ENCODE data around the gene DNAJC18. TPM values are rescaled to one million over a fixed set of nuclear protein-coding genes. Genes with fewer than 3 reads are reported as not detected.

DNAJC18 gene
- total and polyA plus RNA-seq, 4 donors = 0.66 to 1.8 (median 0.83) TPM

DNA sequence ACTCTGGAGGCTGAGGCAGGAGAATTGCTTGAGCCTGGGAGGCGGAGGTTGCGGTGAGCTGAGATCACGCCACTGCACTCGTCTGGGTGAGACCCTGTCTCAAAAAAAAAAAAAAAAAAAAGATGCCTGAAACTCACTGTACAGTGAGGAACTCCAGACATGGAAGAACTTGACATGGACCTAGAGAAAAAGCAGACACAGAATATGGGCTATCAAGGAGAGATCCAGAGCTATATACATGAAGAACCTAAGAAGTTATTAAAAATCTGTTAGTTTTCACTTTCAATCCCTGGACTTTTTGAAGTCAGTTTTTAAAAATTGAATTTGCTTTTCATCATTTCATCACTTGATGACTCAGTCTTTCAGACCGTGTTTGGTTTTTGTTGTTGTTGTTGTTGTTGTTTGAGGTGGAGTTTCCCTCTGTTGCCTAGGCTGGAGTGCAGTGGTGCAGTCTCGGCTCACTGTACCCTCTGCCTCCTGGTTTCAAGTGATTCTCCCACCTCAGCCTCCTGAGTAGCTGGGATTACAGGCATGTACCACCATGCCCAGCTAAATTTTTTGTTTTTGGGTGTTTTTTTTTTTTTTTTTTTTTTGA lies 77.4 kb downstream of the DNAJC18 start:
- no peak overlapping the region for H3K27ac ChIP-seq (ENCODE audit: low read depth in 1 of 2, low read length in 2 of 2)
- 86% methylated on average over 6 of the region's 6 CpGs for WGBS

DNA sequence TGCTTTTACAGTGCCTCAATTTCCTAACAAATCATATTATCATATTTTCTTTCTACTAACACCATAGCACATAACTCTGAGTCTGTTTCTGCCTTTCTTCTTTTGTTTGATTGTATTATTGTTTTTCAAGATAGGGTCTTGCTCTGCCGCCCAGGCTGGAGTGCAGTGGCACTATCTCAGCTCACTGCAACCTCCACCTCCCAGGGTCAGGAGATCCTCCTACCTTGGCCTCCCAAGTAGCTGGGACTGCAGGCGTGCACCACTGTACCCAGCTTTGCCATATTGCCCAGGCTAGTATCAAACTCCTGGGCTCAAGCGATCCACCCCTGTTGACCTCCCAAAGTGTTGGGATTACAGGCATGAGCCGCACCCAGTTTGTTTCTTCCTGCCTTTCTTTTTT lies 78.9 kb downstream of the DNAJC18 start:
- no peak overlapping the region for H3K9ac ChIP-seq (ENCODE audit: low read depth in 1 of 2, low read length in 2 of 2)
- no peak overlapping the region for H3K27ac ChIP-seq (ENCODE audit: low read depth in 1 of 2, low read length in 2 of 2)
- no peak for DNase-seq (ENCODE audit: low spot score)
- no peaks in the 10 kb centered on the region for H3K4me1 ChIP-seq (ENCODE audit: control insufficient read depth in 4 of 4, insufficient read depth in 4 of 4, low read length in 3 of 4)
- H3K9me3 ChIP-seq (ENCODE audit: control insufficient read depth in 4 of 4, low read length in 3 of 4) = no peaks in the 10 kb centered on the region
- peaks cover 2 to 11% (median 10%) of the 10 kb centered on the region in 4 donors for H3K36me3 ChIP-seq (ENCODE audit: control insufficient read depth in 4 of 4, insufficient read depth in 3 of 4, low read depth in 1 of 4, low read length in 3 of 4)
- no peak overlapping the region for H3K4me3 ChIP-seq (ENCODE audit: low read depth in 1 of 3, low read length in 3 of 3)
- no peaks in the 10 kb centered on the region for H3K27me3 ChIP-seq (ENCODE audit: control insufficient read depth in 4 of 4, insufficient read depth in 4 of 4, low read length in 3 of 4)
- 97% methylated on average over 4 of the region's 4 CpGs for WGBS
- TF ChIP-seq TAF1 (conservative IDR thresholded peaks at IDR 0.05) (no peak), NR2F2 (IDR thresholded peaks at IDR 0.05) (no peak), JUND (IDR thresholded peaks at IDR 0.05) (no peak), RAD21 (IDR thresholded peaks at IDR 0.05) (no peak), HNF4A (conservative IDR thresholded peaks at IDR 0.05) (no peak), EGR1 (IDR thresholded peaks at IDR 0.05; ENCODE audit: low read depth in 2 of 2) (no peak)
- TF ChIP-seq, protein P1, sequence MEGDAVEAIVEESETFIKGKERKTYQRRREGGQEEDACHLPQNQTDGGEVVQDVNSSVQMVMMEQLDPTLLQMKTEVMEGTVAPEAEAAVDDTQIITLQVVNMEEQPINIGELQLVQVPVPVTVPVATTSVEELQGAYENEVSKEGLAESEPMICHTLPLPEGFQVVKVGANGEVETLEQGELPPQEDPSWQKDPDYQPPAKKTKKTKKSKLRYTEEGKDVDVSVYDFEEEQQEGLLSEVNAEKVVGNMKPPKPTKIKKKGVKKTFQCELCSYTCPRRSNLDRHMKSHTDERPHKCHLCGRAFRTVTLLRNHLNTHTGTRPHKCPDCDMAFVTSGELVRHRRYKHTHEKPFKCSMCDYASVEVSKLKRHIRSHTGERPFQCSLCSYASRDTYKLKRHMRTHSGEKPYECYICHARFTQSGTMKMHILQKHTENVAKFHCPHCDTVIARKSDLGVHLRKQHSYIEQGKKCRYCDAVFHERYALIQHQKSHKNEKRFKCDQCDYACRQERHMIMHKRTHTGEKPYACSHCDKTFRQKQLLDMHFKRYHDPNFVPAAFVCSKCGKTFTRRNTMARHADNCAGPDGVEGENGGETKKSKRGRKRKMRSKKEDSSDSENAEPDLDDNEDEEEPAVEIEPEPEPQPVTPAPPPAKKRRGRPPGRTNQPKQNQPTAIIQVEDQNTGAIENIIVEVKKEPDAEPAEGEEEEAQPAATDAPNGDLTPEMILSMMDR (IDR thresholded peaks at IDR 0.05; ENCODE audit: low read depth, low read length, missing input control) = no peak
- TF ChIP-seq, protein P2, sequence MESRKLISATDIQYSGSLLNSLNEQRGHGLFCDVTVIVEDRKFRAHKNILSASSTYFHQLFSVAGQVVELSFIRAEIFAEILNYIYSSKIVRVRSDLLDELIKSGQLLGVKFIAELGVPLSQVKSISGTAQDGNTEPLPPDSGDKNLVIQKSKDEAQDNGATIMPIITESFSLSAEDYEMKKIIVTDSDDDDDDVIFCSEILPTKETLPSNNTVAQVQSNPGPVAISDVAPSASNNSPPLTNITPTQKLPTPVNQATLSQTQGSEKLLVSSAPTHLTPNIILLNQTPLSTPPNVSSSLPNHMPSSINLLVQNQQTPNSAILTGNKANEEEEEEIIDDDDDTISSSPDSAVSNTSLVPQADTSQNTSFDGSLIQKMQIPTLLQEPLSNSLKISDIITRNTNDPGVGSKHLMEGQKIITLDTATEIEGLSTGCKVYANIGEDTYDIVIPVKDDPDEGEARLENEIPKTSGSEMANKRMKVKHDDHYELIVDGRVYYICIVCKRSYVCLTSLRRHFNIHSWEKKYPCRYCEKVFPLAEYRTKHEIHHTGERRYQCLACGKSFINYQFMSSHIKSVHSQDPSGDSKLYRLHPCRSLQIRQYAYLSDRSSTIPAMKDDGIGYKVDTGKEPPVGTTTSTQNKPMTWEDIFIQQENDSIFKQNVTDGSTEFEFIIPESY (IDR thresholded peaks at IDR 0.05) = no peak
- TF ChIP-seq, protein P3, sequence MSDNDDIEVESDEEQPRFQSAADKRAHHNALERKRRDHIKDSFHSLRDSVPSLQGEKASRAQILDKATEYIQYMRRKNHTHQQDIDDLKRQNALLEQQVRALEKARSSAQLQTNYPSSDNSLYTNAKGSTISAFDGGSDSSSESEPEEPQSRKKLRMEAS (IDR thresholded peaks at IDR 0.05) = no peak
- TF ChIP-seq, protein P4, sequence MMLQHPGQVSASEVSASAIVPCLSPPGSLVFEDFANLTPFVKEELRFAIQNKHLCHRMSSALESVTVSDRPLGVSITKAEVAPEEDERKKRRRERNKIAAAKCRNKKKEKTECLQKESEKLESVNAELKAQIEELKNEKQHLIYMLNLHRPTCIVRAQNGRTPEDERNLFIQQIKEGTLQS (IDR thresholded peaks at IDR 0.05) = no peak

More for the DNA sequence above, 77.4 kb downstream of the DNAJC18 start:
- no peaks in the 10 kb centered on the region for H3K9me3 ChIP-seq (ENCODE audit: control insufficient read depth in 4 of 4, low read length in 3 of 4)
- H3K9ac ChIP-seq (ENCODE audit: low read depth in 1 of 2, low read length in 2 of 2) = no peak overlapping the region
- no peaks in the 10 kb centered on the region for H3K4me1 ChIP-seq (ENCODE audit: control insufficient read depth in 4 of 4, insufficient read depth in 4 of 4, low read length in 3 of 4)
- H3K27me3 ChIP-seq (ENCODE audit: control insufficient read depth in 4 of 4, insufficient read depth in 4 of 4, low read length in 3 of 4) = no peaks in the 10 kb centered on the region
- H3K4me3 ChIP-seq (ENCODE audit: low read depth in 1 of 3, low read length in 3 of 3) = no peak overlapping the region
- peaks cover 14 to 26% (median 22%) of the 10 kb centered on the region in 4 donors for H3K36me3 ChIP-seq (ENCODE audit: control insufficient read depth in 4 of 4, insufficient read depth in 3 of 4, low read depth in 1 of 4, low read length in 3 of 4)
- no peak for TF ChIP-seq HNF4G (IDR thresholded peaks at IDR 0.05)
- no peak for TF ChIP-seq YY1 (IDR thresholded peaks at IDR 0.05)
- TF ChIP-seq NR2F2 (IDR thresholded peaks at IDR 0.05) = no peak
- TF ChIP-seq, protein P5, sequence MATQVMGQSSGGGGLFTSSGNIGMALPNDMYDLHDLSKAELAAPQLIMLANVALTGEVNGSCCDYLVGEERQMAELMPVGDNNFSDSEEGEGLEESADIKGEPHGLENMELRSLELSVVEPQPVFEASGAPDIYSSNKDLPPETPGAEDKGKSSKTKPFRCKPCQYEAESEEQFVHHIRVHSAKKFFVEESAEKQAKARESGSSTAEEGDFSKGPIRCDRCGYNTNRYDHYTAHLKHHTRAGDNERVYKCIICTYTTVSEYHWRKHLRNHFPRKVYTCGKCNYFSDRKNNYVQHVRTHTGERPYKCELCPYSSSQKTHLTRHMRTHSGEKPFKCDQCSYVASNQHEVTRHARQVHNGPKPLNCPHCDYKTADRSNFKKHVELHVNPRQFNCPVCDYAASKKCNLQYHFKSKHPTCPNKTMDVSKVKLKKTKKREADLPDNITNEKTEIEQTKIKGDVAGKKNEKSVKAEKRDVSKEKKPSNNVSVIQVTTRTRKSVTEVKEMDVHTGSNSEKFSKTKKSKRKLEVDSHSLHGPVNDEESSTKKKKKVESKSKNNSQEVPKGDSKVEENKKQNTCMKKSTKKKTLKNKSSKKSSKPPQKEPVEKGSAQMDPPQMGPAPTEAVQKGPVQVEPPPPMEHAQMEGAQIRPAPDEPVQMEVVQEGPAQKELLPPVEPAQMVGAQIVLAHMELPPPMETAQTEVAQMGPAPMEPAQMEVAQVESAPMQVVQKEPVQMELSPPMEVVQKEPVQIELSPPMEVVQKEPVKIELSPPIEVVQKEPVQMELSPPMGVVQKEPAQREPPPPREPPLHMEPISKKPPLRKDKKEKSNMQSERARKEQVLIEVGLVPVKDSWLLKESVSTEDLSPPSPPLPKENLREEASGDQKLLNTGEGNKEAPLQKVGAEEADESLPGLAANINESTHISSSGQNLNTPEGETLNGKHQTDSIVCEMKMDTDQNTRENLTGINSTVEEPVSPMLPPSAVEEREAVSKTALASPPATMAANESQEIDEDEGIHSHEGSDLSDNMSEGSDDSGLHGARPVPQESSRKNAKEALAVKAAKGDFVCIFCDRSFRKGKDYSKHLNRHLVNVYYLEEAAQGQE (IDR thresholded peaks at IDR 0.05) = no peak
- TF ChIP-seq RXRA (IDR thresholded peaks at IDR 0.05) = no peak
- TF ChIP-seq FOXA2 (IDR thresholded peaks at IDR 0.05) = no peak
- no peak for TF ChIP-seq SP1 (IDR thresholded peaks at IDR 0.05)
- TF ChIP-seq, protein P4 (IDR thresholded peaks at IDR 0.05) = no peak
- TF ChIP-seq FOXA1 (IDR thresholded peaks at IDR 0.05) = no peak
- TF ChIP-seq RAD21 (IDR thresholded peaks at IDR 0.05) = no peak
- no peak for TF ChIP-seq HNF4A (conservative IDR thresholded peaks at IDR 0.05)
- TF ChIP-seq, protein P2 (IDR thresholded peaks at IDR 0.05) = no peak
- no peak for TF ChIP-seq GABPA (IDR thresholded peaks at IDR 0.05 in 1 of 2, conservative IDR thresholded peaks at IDR 0.05 in 1 of 2)
- no peak for DNase-seq (ENCODE audit: low spot score)

Data from liver (tissue), 9 donors.